ENCODE measurements around the gene WBP1.

- TF ChIP-seq, protein P1, sequence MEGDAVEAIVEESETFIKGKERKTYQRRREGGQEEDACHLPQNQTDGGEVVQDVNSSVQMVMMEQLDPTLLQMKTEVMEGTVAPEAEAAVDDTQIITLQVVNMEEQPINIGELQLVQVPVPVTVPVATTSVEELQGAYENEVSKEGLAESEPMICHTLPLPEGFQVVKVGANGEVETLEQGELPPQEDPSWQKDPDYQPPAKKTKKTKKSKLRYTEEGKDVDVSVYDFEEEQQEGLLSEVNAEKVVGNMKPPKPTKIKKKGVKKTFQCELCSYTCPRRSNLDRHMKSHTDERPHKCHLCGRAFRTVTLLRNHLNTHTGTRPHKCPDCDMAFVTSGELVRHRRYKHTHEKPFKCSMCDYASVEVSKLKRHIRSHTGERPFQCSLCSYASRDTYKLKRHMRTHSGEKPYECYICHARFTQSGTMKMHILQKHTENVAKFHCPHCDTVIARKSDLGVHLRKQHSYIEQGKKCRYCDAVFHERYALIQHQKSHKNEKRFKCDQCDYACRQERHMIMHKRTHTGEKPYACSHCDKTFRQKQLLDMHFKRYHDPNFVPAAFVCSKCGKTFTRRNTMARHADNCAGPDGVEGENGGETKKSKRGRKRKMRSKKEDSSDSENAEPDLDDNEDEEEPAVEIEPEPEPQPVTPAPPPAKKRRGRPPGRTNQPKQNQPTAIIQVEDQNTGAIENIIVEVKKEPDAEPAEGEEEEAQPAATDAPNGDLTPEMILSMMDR (conservative IDR thresholded peaks at IDR 0.05; ENCODE audit: low read length), result no peak
- TF ChIP-seq EZH2phosphoT487 (IDR thresholded peaks at IDR 0.05; ENCODE audit: borderline replicate concordance), result no peak
Measured at GRCh38 chr2:74481961-74482800, 23.9 kb downstream of the WBP1 start.
